PC-9 (cell line): ENCODE results near the gene PGC.

Source experiments
- EZH2 ChIP-seq: fragments of 200-600 bp; sonication (generic); IDR thresholded peaks from 2 replicates; pipeline ENCODE4 v1.8.0; 2017; ENCODE audit warnings: antibody characterized with exemption, low read depth
- TF ChIP-seq, protein P1 (sequence below): fragments of 200-600 bp; sonication (generic); conservative IDR thresholded peaks from 2 replicates; pipeline ENCODE4 v1.6.1; 2017; ENCODE audit warnings: mixed run types, antibody characterized with exemption, mild to moderate bottlenecking, moderate library complexity

DNA sequence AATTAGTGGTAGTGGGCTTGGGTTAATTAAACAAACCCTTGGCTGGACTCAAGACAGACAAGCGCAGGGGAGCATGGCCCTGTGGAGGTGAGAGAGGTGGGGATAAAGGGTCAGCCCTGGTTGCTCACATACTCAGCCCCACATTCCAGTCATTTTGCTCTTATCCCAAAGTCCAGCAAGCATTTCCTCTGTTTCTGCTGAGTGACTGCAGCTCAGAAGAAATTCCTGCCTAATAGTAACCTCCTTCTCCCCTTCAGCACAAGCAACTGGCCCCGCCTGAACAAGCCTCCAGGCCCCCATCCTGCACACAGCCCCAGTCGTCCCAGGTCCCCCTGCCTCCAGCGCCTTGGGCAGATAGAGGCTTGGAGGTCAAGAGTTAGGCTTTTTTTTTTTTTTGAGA, 8.2 kb downstream of the PGC start:
- TF ChIP-seq, protein P1, sequence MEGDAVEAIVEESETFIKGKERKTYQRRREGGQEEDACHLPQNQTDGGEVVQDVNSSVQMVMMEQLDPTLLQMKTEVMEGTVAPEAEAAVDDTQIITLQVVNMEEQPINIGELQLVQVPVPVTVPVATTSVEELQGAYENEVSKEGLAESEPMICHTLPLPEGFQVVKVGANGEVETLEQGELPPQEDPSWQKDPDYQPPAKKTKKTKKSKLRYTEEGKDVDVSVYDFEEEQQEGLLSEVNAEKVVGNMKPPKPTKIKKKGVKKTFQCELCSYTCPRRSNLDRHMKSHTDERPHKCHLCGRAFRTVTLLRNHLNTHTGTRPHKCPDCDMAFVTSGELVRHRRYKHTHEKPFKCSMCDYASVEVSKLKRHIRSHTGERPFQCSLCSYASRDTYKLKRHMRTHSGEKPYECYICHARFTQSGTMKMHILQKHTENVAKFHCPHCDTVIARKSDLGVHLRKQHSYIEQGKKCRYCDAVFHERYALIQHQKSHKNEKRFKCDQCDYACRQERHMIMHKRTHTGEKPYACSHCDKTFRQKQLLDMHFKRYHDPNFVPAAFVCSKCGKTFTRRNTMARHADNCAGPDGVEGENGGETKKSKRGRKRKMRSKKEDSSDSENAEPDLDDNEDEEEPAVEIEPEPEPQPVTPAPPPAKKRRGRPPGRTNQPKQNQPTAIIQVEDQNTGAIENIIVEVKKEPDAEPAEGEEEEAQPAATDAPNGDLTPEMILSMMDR = no peak
- TF ChIP-seq EZH2 = no peak
